Neuronal stem cell (in vitro differentiated cells): ENCODE results near the gene TTC39C.

Experiments
- DNase-seq: peaks from one replicate; pipeline ENCODE4 v3.0.0-alpha.2; 2013; ENCODE audit warnings: low spot score
- H2AFZ ChIP-seq: one replicate; pipeline ENCODE4 v1.6.1; 2013; ENCODE audit warnings: mild to moderate bottlenecking, low read length, inconsistent platforms
- H2AK5ac ChIP-seq: 2 replicates; pipeline ENCODE4 v1.6.1; 2013; ENCODE audit warnings: low read depth, mild to moderate bottlenecking, inconsistent platforms, low read length, moderate library complexity, mixed read lengths
- H2BK120ac ChIP-seq: 2 replicates; pipeline ENCODE4 v1.6.1; 2013; ENCODE audit warnings: low read depth, mild to moderate bottlenecking, inconsistent platforms, low read length, moderate library complexity, mixed read lengths
- H2BK12ac ChIP-seq: one replicate; pipeline ENCODE4 v1.6.1; 2013; ENCODE audit warnings: low read length, inconsistent platforms
- H2BK15ac ChIP-seq: 2 replicates; pipeline ENCODE4 v1.6.1; 2013; ENCODE audit warnings: mild to moderate bottlenecking, low read length, inconsistent platforms, mixed read lengths
- H2BK5ac ChIP-seq: one replicate; pipeline ENCODE4 v1.6.1; 2013; ENCODE audit warnings: inconsistent platforms, mild to moderate bottlenecking, low read length, moderate library complexity
- H3K14ac ChIP-seq: one replicate; pipeline ENCODE4 v1.6.1; 2013; ENCODE audit warnings: low read length, inconsistent platforms
- H3K18ac ChIP-seq: 2 replicates; pipeline ENCODE4 v1.6.1; 2013; ENCODE audit warnings: low read length, inconsistent platforms
- H3K23ac ChIP-seq: 2 replicates; pipeline ENCODE4 v1.6.1; 2013; ENCODE audit warnings: low read depth, mild to moderate bottlenecking, mixed read lengths, low read length, inconsistent platforms; ENCODE audit not compliant: poor library complexity
- H3K27ac ChIP-seq: replicated peaks from 3 replicates; pipeline ENCODE4 v1.5.1; 2013; ENCODE audit warnings: low read length, inconsistent platforms
- H3K27me3 ChIP-seq, 3 experiments: 2 replicates each; pipeline ENCODE4 v1.6.1; 2013; ENCODE audit warnings: low read length in 3 of 3, mild to moderate bottlenecking in 2 of 3, inconsistent platforms in 1 of 3, low read depth in 1 of 3, mixed read lengths in 1 of 3, moderate library complexity in 1 of 3; ENCODE audit not compliant: control insufficient read depth in 3 of 3, insufficient read depth in 3 of 3
- H3K36me3 ChIP-seq, 2 donors: replicated peaks in 1 of 2; 2 replicates each; pipeline ENCODE4 v1.6.1; 2013; ENCODE audit warnings: low read length in 2 of 2; ENCODE audit not compliant: control insufficient read depth in 2 of 2, insufficient read depth in 2 of 2
- H3K4ac ChIP-seq: 2 replicates; pipeline ENCODE4 v1.6.1; 2013; ENCODE audit warnings: inconsistent platforms, mild to moderate bottlenecking, low read length, moderate library complexity
- H3K4me1 ChIP-seq, 2 donors: 1 replicate in 1 of 2; 2 replicates in 1 of 2; pipeline ENCODE4 v1.6.1; 2013; ENCODE audit warnings: low read length in 2 of 2, low read depth in 1 of 2; ENCODE audit not compliant: control insufficient read depth in 2 of 2, insufficient read depth in 1 of 2
- H3K4me2 ChIP-seq: one replicate; pipeline ENCODE4 v1.6.1; 2013; ENCODE audit warnings: mild to moderate bottlenecking, low read length, inconsistent platforms; ENCODE audit not compliant: insufficient read depth, poor library complexity, severe bottlenecking
- H3K4me3 ChIP-seq, 2 donors: 2 replicates each; pipeline ENCODE4 v1.5.1; 2013; ENCODE audit warnings: low read length in 2 of 2, mild to moderate bottlenecking in 2 of 2, inconsistent platforms in 1 of 2, moderate library complexity in 1 of 2
- H3K79me1 ChIP-seq: one replicate; pipeline ENCODE4 v1.6.1; 2013; ENCODE audit warnings: low read depth, mild to moderate bottlenecking, inconsistent platforms, low read length, moderate library complexity
- H3K9ac ChIP-seq: one replicate; pipeline ENCODE4 v1.6.1; 2013; ENCODE audit warnings: mild to moderate bottlenecking, low read depth, low read length, inconsistent platforms; ENCODE audit not compliant: poor library complexity
- H3K9me3 ChIP-seq, 2 donors: replicated peaks in 1 of 2; 2 replicates each; pipeline versions ENCODE3 to v1.6.1; 2013; ENCODE audit warnings: low read length in 2 of 2, mild to moderate bottlenecking in 2 of 2, inconsistent platforms in 1 of 2, low read depth in 1 of 2, mixed read lengths in 1 of 2, moderate library complexity in 1 of 2; ENCODE audit not compliant: control insufficient read depth in 2 of 2, insufficient read depth in 1 of 2
- H4K8ac ChIP-seq: one replicate; pipeline ENCODE4 v1.6.1; 2013; ENCODE audit warnings: low read depth, mild to moderate bottlenecking, inconsistent platforms, low read length, moderate library complexity
- H4K91ac ChIP-seq: one replicate; pipeline ENCODE4 v1.6.1; 2013; ENCODE audit warnings: low read length, low read depth, mild to moderate bottlenecking, inconsistent platforms; ENCODE audit not compliant: poor library complexity
- WGBS, 2 donors: extraction: QIAGEN DNeasy Blood & Tissue Kit; methylation state at CpG; one replicate each; pipeline ENCODE4 v1.1.7; 2013; ENCODE audit warnings: missing lambda C conversion rate in 2 of 2, mixed read lengths in 1 of 2; ENCODE audit not compliant: insufficient read length in 2 of 2, insufficient replicate concordance in 1 of 2; ENCODE audit errors: extremely low coverage in 2 of 2; 5-methylcytosine and 5-hydroxymethylcytosine counted together

TTC39C gene

DNA sequence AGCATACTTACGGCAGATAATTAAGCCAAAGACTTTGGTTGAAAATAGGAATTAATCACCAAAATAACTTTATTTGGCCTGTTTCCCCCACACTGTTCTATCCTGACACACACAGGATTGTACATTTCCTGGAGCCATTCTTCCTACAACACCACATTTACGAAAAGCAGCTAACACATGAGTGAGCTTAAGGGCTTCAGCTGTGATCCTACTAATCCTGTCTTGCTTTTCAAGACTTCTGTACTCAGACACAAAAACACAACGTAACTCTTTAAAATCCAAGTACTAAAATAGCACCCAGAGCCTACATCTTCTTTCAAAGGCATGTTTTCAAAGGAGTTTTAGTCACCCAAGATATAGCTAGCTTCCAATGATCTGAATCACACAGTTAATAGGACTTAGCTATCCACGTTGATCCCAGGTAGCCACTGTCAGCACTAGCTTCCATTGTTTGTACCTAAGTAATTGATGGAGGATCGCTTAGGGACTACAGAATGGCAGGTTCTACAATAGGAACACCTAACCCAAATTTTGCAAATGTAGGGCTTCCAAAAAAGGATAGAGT, 42.8 kb upstream of the TTC39C start:
- Histone ChIP-seq H3K18ac (no peak overlapping the region), H3K36me3 (no peaks in the 10 kb centered on the region), H4K91ac (no peak overlapping the region), H2AK5ac (no peak overlapping the region), H2BK15ac (no peak overlapping the region), H3K4me2 (no peak overlapping the region), H3K23ac (no peak overlapping the region), H2BK12ac (no peak overlapping the region), H3K14ac (no peak overlapping the region), H3K4me3 (no peak overlapping the region), H3K4ac (no peak overlapping the region), H4K8ac (no peak overlapping the region), H3K79me1 (no peaks in the 10 kb centered on the region), H3K9ac (no peak overlapping the region), H2BK120ac (no peak overlapping the region), H3K4me1 (peaks cover 0 to 3% of the 10 kb centered on the region in 2 donors), H3K27ac (no peak overlapping the region), H2AFZ (no peak overlapping the region), H3K9me3 (no peaks in the 10 kb centered on the region), H3K27me3 (peaks cover 0 to 3% (median 0%) of the 10 kb centered on the region in 3 experiments), H2BK5ac (no peak overlapping the region)
- DNase-seq, result no peak
- no CpG with 5 or more reads among the region's 5 CpGs for WGBS, 2 donors

DNA sequence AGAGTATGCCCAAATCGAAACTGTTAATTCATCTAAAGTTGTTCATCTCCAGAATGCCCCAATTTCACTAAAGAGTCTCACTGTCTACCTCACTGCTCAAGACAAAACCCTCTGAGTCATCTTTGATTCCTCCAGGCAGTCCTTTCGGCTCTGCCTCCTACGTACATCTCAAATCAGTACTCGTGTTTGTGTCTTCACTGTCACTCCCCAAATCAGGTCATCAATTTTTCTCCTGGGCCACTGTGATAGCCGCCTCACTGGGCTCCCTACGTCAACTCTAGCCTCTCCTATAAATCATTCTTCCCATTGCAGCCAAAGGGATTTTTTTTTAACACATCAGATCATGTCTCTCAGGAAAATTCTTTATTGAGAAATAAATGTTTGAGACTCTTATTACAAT, 42.1 kb upstream of the TTC39C start:
- no peak overlapping the region for H3K4ac ChIP-seq
- H2BK120ac ChIP-seq, result no peak overlapping the region
- peaks cover 0 to 3% (median 0%) of the 10 kb centered on the region in 3 experiments for H3K27me3 ChIP-seq
- H3K9me3 ChIP-seq, result no peaks in the 10 kb centered on the region
- no peak overlapping the region for H3K4me2 ChIP-seq
- no peak overlapping the region for H3K27ac ChIP-seq
- H3K18ac ChIP-seq, result no peak overlapping the region
- H3K4me3 ChIP-seq, result no peak overlapping the region
- H4K91ac ChIP-seq, result no peak overlapping the region
- no peak overlapping the region for H2BK5ac ChIP-seq
- H3K36me3 ChIP-seq, result no peaks in the 10 kb centered on the region
- no peaks in the 10 kb centered on the region for H3K79me1 ChIP-seq
- H2AFZ ChIP-seq, result no peak overlapping the region
- no peak overlapping the region for H3K9ac ChIP-seq
- H3K14ac ChIP-seq, result no peak overlapping the region
- no CpG with 5 or more reads among the region's 6 CpGs for WGBS, 2 donors
- peaks cover 0 to 3% of the 10 kb centered on the region in 2 donors for H3K4me1 ChIP-seq
- H2BK12ac ChIP-seq, result no peak overlapping the region
- no peak for DNase-seq
- H2BK15ac ChIP-seq, result no peak overlapping the region
- no peak overlapping the region for H3K23ac ChIP-seq
- no peak overlapping the region for H4K8ac ChIP-seq
- H2AK5ac ChIP-seq, result no peak overlapping the region

DNA sequence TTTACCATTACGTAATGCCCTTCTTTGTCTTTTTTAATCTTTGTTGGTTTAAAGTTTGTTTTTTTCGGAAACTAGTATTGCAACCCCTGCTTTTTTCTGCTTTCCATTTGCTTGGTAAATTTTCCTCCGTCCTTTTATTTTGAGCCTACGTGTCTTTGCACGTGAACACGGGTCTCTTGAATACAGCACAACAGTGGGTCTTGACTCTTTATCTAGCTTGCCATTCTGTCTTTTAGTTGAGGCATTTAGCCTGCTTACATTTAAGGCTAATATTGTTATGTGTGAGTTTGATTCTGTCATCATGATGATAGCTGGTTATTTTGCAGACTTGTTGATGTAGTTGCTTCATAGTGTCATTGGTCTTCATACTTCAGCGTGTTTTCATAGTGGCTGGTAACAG, 37.5 kb upstream of the TTC39C start:
- no peaks in the 10 kb centered on the region for H3K79me1 ChIP-seq
- no peak overlapping the region for H2AK5ac ChIP-seq
- H4K8ac ChIP-seq, result no peak overlapping the region
- no peak overlapping the region for H3K4me3 ChIP-seq
- no peaks in the 10 kb centered on the region for H3K9me3 ChIP-seq
- H3K9ac ChIP-seq, result no peak overlapping the region
- no peak overlapping the region for H3K23ac ChIP-seq
- peaks cover 0 to 25% (median 0%) of the 10 kb centered on the region in 3 experiments for H3K27me3 ChIP-seq
- H3K14ac ChIP-seq, result no peak overlapping the region
- no peak overlapping the region for H2AFZ ChIP-seq
- no peaks in the 10 kb centered on the region for H3K36me3 ChIP-seq
- H2BK12ac ChIP-seq, result no peak overlapping the region
- H3K27ac ChIP-seq, result no peak overlapping the region
- H2BK15ac ChIP-seq, result no peak overlapping the region
- no peak overlapping the region for H3K4ac ChIP-seq
- H3K4me2 ChIP-seq, result no peak overlapping the region
- no peak overlapping the region for H2BK120ac ChIP-seq
- H3K18ac ChIP-seq, result no peak overlapping the region
- peaks cover 7 to 12% of the 10 kb centered on the region in 2 donors for H3K4me1 ChIP-seq
- no peak for DNase-seq
- no peak overlapping the region for H4K91ac ChIP-seq
- WGBS, 2 donors, result no CpG with 5 or more reads among the region's 7 CpGs
- no peak overlapping the region for H2BK5ac ChIP-seq

DNA sequence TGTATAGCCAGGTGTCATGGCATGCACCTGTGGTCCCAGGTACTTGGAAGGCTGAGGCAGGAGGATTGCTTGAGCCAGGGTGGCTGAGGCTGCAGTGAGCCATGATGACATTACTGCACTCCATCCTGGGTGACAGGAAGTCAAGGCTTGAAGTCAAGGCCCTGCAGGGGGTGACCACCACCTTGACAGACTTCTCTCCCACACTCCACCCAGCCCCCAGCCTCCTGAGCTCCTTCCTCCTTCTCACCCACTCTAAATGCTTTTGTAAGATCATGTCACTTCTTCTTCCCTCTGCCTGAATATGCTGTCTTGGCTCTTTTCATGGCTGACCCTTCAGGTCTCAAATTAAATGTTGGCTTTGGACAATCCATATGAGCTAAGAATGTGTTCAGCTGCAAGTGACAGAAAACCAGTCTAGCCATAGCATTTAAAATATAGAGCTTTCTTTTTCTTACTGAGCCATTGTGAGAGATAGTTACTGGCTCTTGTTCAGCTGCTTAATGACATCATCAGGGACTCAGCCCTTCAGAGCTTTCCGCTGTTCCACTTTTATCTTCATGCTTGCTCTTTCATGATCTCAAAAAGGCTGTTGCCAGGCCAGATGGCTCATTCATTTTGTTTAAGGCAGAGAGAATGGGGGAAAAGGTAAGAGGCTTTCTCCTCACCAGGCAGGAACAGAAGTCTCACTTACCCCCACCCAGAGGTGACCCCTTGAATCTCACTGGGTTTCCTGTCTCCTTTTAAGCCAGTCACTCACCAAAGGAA, 36.7 kb upstream of the TTC39C start:
- H2BK12ac ChIP-seq, result no peak overlapping the region
- no peaks in the 10 kb centered on the region for H3K79me1 ChIP-seq
- no peak overlapping the region for H2BK120ac ChIP-seq
- no peak overlapping the region for H2BK15ac ChIP-seq
- no peak overlapping the region for H2AK5ac ChIP-seq
- H4K8ac ChIP-seq, result no peak overlapping the region
- H3K36me3 ChIP-seq, result no peaks in the 10 kb centered on the region
- H3K27ac ChIP-seq, result no peak overlapping the region
- H3K9me3 ChIP-seq, result no peaks in the 10 kb centered on the region
- peaks cover 9 to 20% of the 10 kb centered on the region in 2 donors for H3K4me1 ChIP-seq
- H3K14ac ChIP-seq, result no peak overlapping the region
- no peak overlapping the region for H3K4ac ChIP-seq
- no peak overlapping the region for H2BK5ac ChIP-seq
- H3K23ac ChIP-seq, result no peak overlapping the region
- no peak overlapping the region for H3K4me3 ChIP-seq
- DNase-seq, result no peak
- no peak overlapping the region for H3K4me2 ChIP-seq
- WGBS, 2 donors, result no CpG with 5 or more reads among the region's 1 CpG
- no peak overlapping the region for H2AFZ ChIP-seq
- H4K91ac ChIP-seq, result no peak overlapping the region
- H3K18ac ChIP-seq, result peak overlapping the region; percentile 21
- H3K27me3 ChIP-seq, result peaks cover 0 to 25% (median 0%) of the 10 kb centered on the region in 3 experiments
- no peak overlapping the region for H3K9ac ChIP-seq
